Keratinocyte (primary cell): ENCODE data around the gene CTSA.

Experiments used
- EZH2 ChIP-seq: IDR thresholded peaks from one replicate; pipeline ENCODE4 v1.6.1; 2012; ENCODE audit warnings: inconsistent platforms, mild to moderate bottlenecking, low read length, moderate library complexity
- TF ChIP-seq, protein P1 (sequence below), 3 experiments: IDR thresholded peaks in 1 of 3; conservative IDR thresholded peaks in 1 of 3; optimal IDR thresholded peaks in 1 of 3; 2 replicates in 2 of 3; 3 replicates in 1 of 3; pipeline versions ENCODE3 to v1.5.1; 2011; ENCODE audit warnings: low read length in 3 of 3, mild to moderate bottlenecking in 3 of 3, moderate library complexity in 2 of 3, control low read depth in 1 of 3, inconsistent platforms in 1 of 3; ENCODE audit not compliant: insufficient read depth in 2 of 3; ENCODE audit errors: extremely low read depth in 1 of 3

DNA sequence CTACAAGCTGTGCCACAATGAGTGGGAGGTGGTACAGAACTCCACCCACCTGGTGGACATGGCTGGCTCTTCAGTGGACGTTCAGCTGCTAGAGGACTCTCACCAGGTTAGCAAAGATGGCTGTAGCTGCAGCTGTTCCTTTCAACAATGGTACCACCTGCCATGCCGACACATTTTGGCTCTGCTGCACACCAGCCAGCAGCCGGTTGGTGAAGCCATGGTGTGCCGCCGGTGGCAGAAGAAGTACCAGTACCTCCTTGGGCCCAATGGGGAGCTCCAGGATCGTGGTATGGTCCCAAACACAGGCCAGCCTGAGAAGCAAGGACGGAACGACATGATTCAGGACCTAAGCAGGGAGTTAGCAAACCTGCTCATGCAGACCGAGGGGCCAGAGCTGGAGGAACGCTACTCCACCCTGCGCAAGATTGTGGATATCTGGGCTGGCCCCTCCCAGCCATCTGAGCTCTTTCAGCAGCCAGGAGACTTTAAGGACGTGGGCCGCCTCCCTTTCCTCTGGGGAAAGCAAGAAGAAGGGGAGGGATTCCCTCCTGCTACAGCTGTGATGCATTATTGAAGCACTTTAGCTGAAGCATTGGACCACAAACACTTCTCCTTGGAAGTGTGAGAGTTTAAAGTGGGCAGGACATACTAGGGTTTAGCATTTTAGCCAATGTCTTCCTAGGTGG is 12.9 kb upstream of the CTSA start:
- TF ChIP-seq, protein P1, sequence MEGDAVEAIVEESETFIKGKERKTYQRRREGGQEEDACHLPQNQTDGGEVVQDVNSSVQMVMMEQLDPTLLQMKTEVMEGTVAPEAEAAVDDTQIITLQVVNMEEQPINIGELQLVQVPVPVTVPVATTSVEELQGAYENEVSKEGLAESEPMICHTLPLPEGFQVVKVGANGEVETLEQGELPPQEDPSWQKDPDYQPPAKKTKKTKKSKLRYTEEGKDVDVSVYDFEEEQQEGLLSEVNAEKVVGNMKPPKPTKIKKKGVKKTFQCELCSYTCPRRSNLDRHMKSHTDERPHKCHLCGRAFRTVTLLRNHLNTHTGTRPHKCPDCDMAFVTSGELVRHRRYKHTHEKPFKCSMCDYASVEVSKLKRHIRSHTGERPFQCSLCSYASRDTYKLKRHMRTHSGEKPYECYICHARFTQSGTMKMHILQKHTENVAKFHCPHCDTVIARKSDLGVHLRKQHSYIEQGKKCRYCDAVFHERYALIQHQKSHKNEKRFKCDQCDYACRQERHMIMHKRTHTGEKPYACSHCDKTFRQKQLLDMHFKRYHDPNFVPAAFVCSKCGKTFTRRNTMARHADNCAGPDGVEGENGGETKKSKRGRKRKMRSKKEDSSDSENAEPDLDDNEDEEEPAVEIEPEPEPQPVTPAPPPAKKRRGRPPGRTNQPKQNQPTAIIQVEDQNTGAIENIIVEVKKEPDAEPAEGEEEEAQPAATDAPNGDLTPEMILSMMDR (optimal IDR thresholded peaks at IDR 0.05 in 1 of 3, IDR thresholded peaks at IDR 0.05 in 1 of 3, conservative IDR thresholded peaks at IDR 0.05 in 1 of 3; ENCODE audit: extremely low read depth in 1 of 3, insufficient read depth in 2 of 3, low read length in 3 of 3) = no peak
- no peak for TF ChIP-seq EZH2
